ENCODE measurements around the gene ARRDC3.

DNA sequence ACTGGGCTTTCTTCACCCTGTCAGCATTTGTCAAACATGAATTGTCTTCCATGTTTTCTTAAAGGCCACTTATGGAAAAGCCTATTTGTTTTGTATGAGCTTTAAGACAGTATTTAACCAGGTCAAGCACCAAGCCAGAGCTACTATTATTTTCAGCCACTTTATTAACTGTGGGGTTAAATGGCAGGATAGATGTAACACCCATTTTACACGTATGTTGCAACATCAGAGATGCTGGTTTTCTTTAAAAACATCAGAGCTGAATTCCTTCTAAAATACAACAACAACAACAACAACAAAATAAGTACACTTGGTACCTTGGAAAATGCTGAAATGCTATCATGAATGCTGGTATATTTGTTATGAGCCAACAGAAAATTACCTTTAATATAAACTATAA lies 13.6 kb downstream of the ARRDC3 start:
- TF ChIP-seq, protein P1, sequence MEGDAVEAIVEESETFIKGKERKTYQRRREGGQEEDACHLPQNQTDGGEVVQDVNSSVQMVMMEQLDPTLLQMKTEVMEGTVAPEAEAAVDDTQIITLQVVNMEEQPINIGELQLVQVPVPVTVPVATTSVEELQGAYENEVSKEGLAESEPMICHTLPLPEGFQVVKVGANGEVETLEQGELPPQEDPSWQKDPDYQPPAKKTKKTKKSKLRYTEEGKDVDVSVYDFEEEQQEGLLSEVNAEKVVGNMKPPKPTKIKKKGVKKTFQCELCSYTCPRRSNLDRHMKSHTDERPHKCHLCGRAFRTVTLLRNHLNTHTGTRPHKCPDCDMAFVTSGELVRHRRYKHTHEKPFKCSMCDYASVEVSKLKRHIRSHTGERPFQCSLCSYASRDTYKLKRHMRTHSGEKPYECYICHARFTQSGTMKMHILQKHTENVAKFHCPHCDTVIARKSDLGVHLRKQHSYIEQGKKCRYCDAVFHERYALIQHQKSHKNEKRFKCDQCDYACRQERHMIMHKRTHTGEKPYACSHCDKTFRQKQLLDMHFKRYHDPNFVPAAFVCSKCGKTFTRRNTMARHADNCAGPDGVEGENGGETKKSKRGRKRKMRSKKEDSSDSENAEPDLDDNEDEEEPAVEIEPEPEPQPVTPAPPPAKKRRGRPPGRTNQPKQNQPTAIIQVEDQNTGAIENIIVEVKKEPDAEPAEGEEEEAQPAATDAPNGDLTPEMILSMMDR (IDR thresholded peaks at IDR 0.05), result no peak
- TF ChIP-seq POLR2A (IDR thresholded peaks at IDR 0.05), result no peak
- TF ChIP-seq EP300 (IDR thresholded peaks at IDR 0.05), result no peak
